GM23338 (cell line): ENCODE measurements around the gene DNAH8. TPM values are rescaled to one million over a fixed set of nuclear protein-coding genes. Genes with fewer than 3 reads are reported as not detected.

ENCODE experiments used
- ATAC-seq: fragments of 200-7000 bp; cut with Tn5 transposase; 3 replicates; pipeline ENCODE4 v1.9.1; 2020
- DNase-seq: peaks from one replicate; pipeline ENCODE4 v3.0.0-alpha.2; 2015; ENCODE audit warnings: low spot score
- H2AFZ ChIP-seq: fragments of 200-600 bp; sonication (generic); 2 replicates; pipeline ENCODE4 v1.8.0; 2016; ENCODE audit warnings: antibody characterized with exemption, mild to moderate bottlenecking, moderate library complexity
- H3F3A ChIP-seq: fragments of 200-600 bp; sonication (generic); replicated peaks from 2 replicates; pipeline ENCODE4 v1.8.0; 2017; ENCODE audit warnings: antibody characterized with exemption, mixed run types, low read depth
- H3K27ac ChIP-seq: fragments of 200-600 bp; sonication (generic); 2 replicates; pipeline ENCODE4 v1.6.1; 2016; ENCODE audit warnings: low read depth
- H3K27me3 ChIP-seq: fragments of 200-600 bp; sonication (generic); 2 replicates; pipeline ENCODE4 v1.8.0; 2016; ENCODE audit warnings: mild to moderate bottlenecking, mixed run types, moderate library complexity; ENCODE audit not compliant: insufficient read depth
- H3K36me3 ChIP-seq: fragments of 200-600 bp; sonication (generic); 2 replicates; pipeline ENCODE4 v1.8.0; 2016; ENCODE audit warnings: mild to moderate bottlenecking; ENCODE audit not compliant: insufficient read depth
- H3K4me1 ChIP-seq: fragments of 200-600 bp; sonication (generic); 2 replicates; pipeline ENCODE4 v1.8.0; 2016; ENCODE audit warnings: mild to moderate bottlenecking, moderate library complexity; ENCODE audit not compliant: insufficient read depth
- H3K4me2 ChIP-seq: fragments of 200-600 bp; sonication (generic); 2 replicates; pipeline ENCODE4 v1.7.1; 2017; ENCODE audit warnings: mixed run types
- H3K4me3 ChIP-seq: fragments of 200-600 bp; sonication (generic); 2 replicates; pipeline ENCODE4 v1.6.1; 2016; ENCODE audit warnings: mixed run types
- H3K79me2 ChIP-seq: fragments of 200-600 bp; sonication (generic); replicated peaks from 2 replicates; pipeline ENCODE4 v1.8.0; 2017; ENCODE audit warnings: mild to moderate bottlenecking; ENCODE audit not compliant: insufficient read depth
- H3K9me2 ChIP-seq: fragments of 200-600 bp; sonication (generic); 2 replicates; pipeline ENCODE4 v1.8.0; 2017; ENCODE audit not compliant: insufficient read depth
- H4K20me1 ChIP-seq: fragments of 200-600 bp; sonication (generic); replicated peaks from 2 replicates; pipeline ENCODE4 v1.8.0; 2017; ENCODE audit warnings: mild to moderate bottlenecking; ENCODE audit not compliant: insufficient read depth
- H3K27ac Mint-ChIP-seq: 2 replicates; pipeline ENCODE4 v1.8.0; 2020; ENCODE audit warnings: inconsistent platforms, mild to moderate bottlenecking, moderate library complexity, mixed read lengths
- H3K27me3 Mint-ChIP-seq: 3 replicates; pipeline ENCODE4 v1.8.0; 2022; ENCODE audit warnings: low read depth, mild to moderate bottlenecking, moderate library complexity, mixed read lengths, inconsistent platforms; ENCODE audit not compliant: insufficient read depth, poor library complexity
- H3K36me3 Mint-ChIP-seq: 3 replicates; pipeline ENCODE4 v1.8.0; 2021; ENCODE audit warnings: low read depth, mild to moderate bottlenecking, inconsistent platforms, moderate library complexity, mixed read lengths
- H3K4me1 Mint-ChIP-seq: 3 replicates; pipeline ENCODE4 v1.8.0; 2020; ENCODE audit warnings: mild to moderate bottlenecking, inconsistent platforms, mixed read lengths
- H3K4me3 Mint-ChIP-seq: 3 replicates; pipeline ENCODE4 v1.8.0; 2021; ENCODE audit warnings: moderate library complexity, mild to moderate bottlenecking, inconsistent platforms, mixed read lengths
- H3K9me3 Mint-ChIP-seq: 3 replicates; pipeline ENCODE4 v1.8.0; 2020; ENCODE audit warnings: moderate library complexity, mild to moderate bottlenecking, inconsistent platforms, mixed read lengths
- CTCF ChIP-seq, 2 experiments: fragments of 200-600 bp in 1 of 2; sonication (generic) in 1 of 2; conservative IDR thresholded peaks; 2 replicates each; pipeline versions ENCODE4 v1.5.1 to v1.6.1; 2016 to 2017; ENCODE audit warnings: antibody characterized with exemption in 2 of 2, low read depth in 2 of 2, mild to moderate bottlenecking in 2 of 2, moderate library complexity in 1 of 2
- ETS1 ChIP-seq: IDR thresholded peaks from 2 replicates; pipeline ENCODE4 v1.6.1; 2016; ENCODE audit warnings: antibody characterized with exemption
- EZH2 ChIP-seq: fragments of 200-600 bp; sonication (generic); IDR thresholded peaks from one replicate; pipeline ENCODE4 v1.8.0; 2017; ENCODE audit warnings: antibody characterized with exemption, mild to moderate bottlenecking, low read depth; ENCODE audit not compliant: unreplicated experiment
- EZH2phosphoT487 ChIP-seq: fragments of 200-600 bp; sonication (generic); IDR thresholded peaks from one replicate; pipeline ENCODE4 v1.8.1; 2018; ENCODE audit warnings: antibody characterized with exemption; ENCODE audit not compliant: unreplicated experiment
- JUNB ChIP-seq: IDR thresholded peaks from one replicate; pipeline ENCODE4 v1.6.1; 2016; ENCODE audit warnings: antibody characterized with exemption; ENCODE audit not compliant: unreplicated experiment
- STAT1 ChIP-seq: IDR thresholded peaks from one replicate; pipeline ENCODE4 v1.6.1; 2016; ENCODE audit warnings: antibody characterized with exemption; ENCODE audit not compliant: unreplicated experiment
- ZNF114 ChIP-seq: fragments of 250-450 bp; sonication (Bioruptor Pico); IDR thresholded peaks from 2 replicates; pipeline ENCODE4 v1.5.0; 2020; ENCODE audit warnings: mild to moderate bottlenecking, moderate library complexity
- polyA plus RNA-seq: library from polyadenylated mRNA; unstranded; fragments of >200 nt; fragmentation: Nextera tagmentation; extraction: Ambion mirVana; gene quantifications from 2 replicates; pipeline ENCODE4 v1.2.1, GENCODE V29; 2016
- total RNA-seq: library from RNA; depleted of rRNA; stranded (reverse); fragments of >200 nt; shearing (Covaris generic); gene quantifications from 2 replicates; pipeline ENCODE4 v1.2.3, GENCODE V29; 2014

DNAH8 gene
- total and polyA plus RNA-seq, 2 experiments from 2014 or later, result 0.02 TPM; not detected in 1

GRCh38 chr6:38806833-38807232, 91.7 kb downstream of the DNAH8 start:
- H3K4me1 Mint-ChIP-seq, result no peaks in the 10 kb centered on the region; the same call in 1 of the 3 replicates
- no peak overlapping the region for H3K27ac ChIP-seq
- H3K4me3 Mint-ChIP-seq, result no peak overlapping the region
- H3K36me3 ChIP-seq, result no peaks in the 10 kb centered on the region
- no peaks in the 10 kb centered on the region for H3K79me2 ChIP-seq
- H3K4me3 ChIP-seq, result no peak overlapping the region
- H3K27me3 ChIP-seq, result no peaks in the 10 kb centered on the region
- no peak overlapping the region for H3K27ac Mint-ChIP-seq
- ATAC-seq, result no peak
- TF ChIP-seq EZH2phosphoT487, result no peak
- TF ChIP-seq EZH2, result no peak
- no peak for TF ChIP-seq JUNB
- no peak for TF ChIP-seq ETS1
- no peak overlapping the region for H3K4me2 ChIP-seq
- no peaks in the 10 kb centered on the region for H3F3A ChIP-seq
- no peaks in the 10 kb centered on the region for H3K9me3 Mint-ChIP-seq
- no peak overlapping the region for H2AFZ ChIP-seq
- H3K27me3 Mint-ChIP-seq, result no peaks in the 10 kb centered on the region
- H3K36me3 Mint-ChIP-seq, result no peaks in the 10 kb centered on the region
- H3K9me2 ChIP-seq, result no peaks in the 10 kb centered on the region
- H3K4me1 ChIP-seq, result no peaks in the 10 kb centered on the region
- DNase-seq, result no peak
- no peaks in the 10 kb centered on the region; the same call in 1 of the 2 replicates for H4K20me1 ChIP-seq

GRCh38 chr6:38808039-38808438, 92.9 kb downstream of the DNAH8 start:
- no peaks in the 10 kb centered on the region; the same call in 1 of the 3 replicates for H3K4me1 Mint-ChIP-seq
- Histone ChIP-seq H2AFZ (no peak overlapping the region), H3K4me3 (no peak overlapping the region), H3K79me2 (no peaks in the 10 kb centered on the region), H3F3A (no peaks in the 10 kb centered on the region), H3K4me2 (no peak overlapping the region), H4K20me1 (no peaks in the 10 kb centered on the region; the same call in 1 of the 2 replicates), H3K9me2 (no peaks in the 10 kb centered on the region), H3K36me3 (no peaks in the 10 kb centered on the region), H3K4me1 (no peaks in the 10 kb centered on the region), H3K27ac (no peak overlapping the region), H3K27me3 (no peaks in the 10 kb centered on the region)
- no peak overlapping the region for H3K27ac Mint-ChIP-seq
- DNase-seq (no peak), ATAC-seq (no peak)
- H3K36me3 Mint-ChIP-seq, result no peaks in the 10 kb centered on the region
- no peaks in the 10 kb centered on the region for H3K9me3 Mint-ChIP-seq
- TF ChIP-seq CTCF (conservative IDR thresholded peaks at IDR 0.05; ENCODE audit: low read depth in 2 of 2), result no peak
- TF ChIP-seq ZNF114, result no peak
- no peak overlapping the region for H3K4me3 Mint-ChIP-seq
- H3K27me3 Mint-ChIP-seq, result no peaks in the 10 kb centered on the region

GRCh38 chr6:38813041-38813823, 98.1 kb downstream of the DNAH8 start:
- Histone ChIP-seq H3K27ac (no peak overlapping the region), H3F3A (no peaks in the 10 kb centered on the region), H3K9me2 (no peaks in the 10 kb centered on the region), H3K4me1 (no peaks in the 10 kb centered on the region), H3K36me3 (no peaks in the 10 kb centered on the region), H3K79me2 (no peaks in the 10 kb centered on the region), H3K27me3 (no peaks in the 10 kb centered on the region), H4K20me1 (no peaks in the 10 kb centered on the region; the same call in 1 of the 2 replicates), H2AFZ (no peak overlapping the region), H3K4me2 (no peak overlapping the region), H3K4me3 (no peak overlapping the region)
- Mint-ChIP-seq H3K9me3 (no peaks in the 10 kb centered on the region; the same call in 2 of the 3 replicates), H3K4me3 (no peak overlapping the region), H3K27ac (no peak overlapping the region), H3K4me1 (no peaks in the 10 kb centered on the region), H3K36me3 (no peaks in the 10 kb centered on the region), H3K27me3 (no peaks in the 10 kb centered on the region)
- ATAC-seq (no peak), DNase-seq (no peak)
- no peak for TF ChIP-seq ETS1
- TF ChIP-seq STAT1, result no peak
